ENCODE results near the gene SLC39A6. TPM values are rescaled to one million over a fixed set of nuclear protein-coding genes. Genes with fewer than 3 reads are reported as not detected.

Gene SLC39A6
- total and polyA plus RNA-seq, 2 of the 13 experiments (the other 11 are each of a cell fraction or from before 2014, with no cell fraction given): 41.7 to 59.2 TPM

GRCh38 chr18:36129300-36130038 lies at the start of gene SLC39A6, which contains the start of gene ELP2 (continued):
- TF ChIP-seq ZNF20 (CRISPR knock-in tag; IDR thresholded peaks at IDR 0.05) (no peak), ZNF704 (CRISPR knock-in tag; IDR thresholded peaks at IDR 0.05; ENCODE audit: borderline replicate concordance) (0 out of 2 replicates have a peak, but pooled peaks have one; percentile 44), MBNL3 (CRISPR knock-in tag; conservative IDR thresholded peaks at IDR 0.05) (no peak), ZNF891 (CRISPR knock-in tag; IDR thresholded peaks at IDR 0.05) (peak; percentile 94), ASH2L (IDR thresholded peaks at IDR 0.05; ENCODE audit: insufficient read length, low read depth, low read length) (peak; percentile 94), POGK (CRISPR knock-in tag; conservative IDR thresholded peaks at IDR 0.05) (0 out of 2 replicates have a peak, but pooled peaks have one; percentile 32), CBX1 (IDR thresholded peaks at IDR 0.05; ENCODE audit: low read depth) (no peak), STAT5B (CRISPR knock-in tag; IDR thresholded peaks at IDR 0.05) (peak; percentile 10; the same call in 1 of the 2 replicates), STAT6 (CRISPR knock-in tag; IDR thresholded peaks at IDR 0.05; ENCODE audit: borderline replicate concordance) (peak; percentile 69; the same call in 1 of the 2 replicates), ZNF687 (CRISPR knock-in tag; IDR thresholded peaks at IDR 0.05) (peak; percentile 95), HMGXB4 (CRISPR knock-in tag; IDR thresholded peaks at IDR 0.05; ENCODE audit: borderline replicate concordance in 1 of 2, low read depth in 1 of 2) (peak; percentile 65 to 82; a peak in 3 of 4 replicates), JUN (CRISPR knock-in tag; IDR thresholded peaks at IDR 0.05) (no peak)
